Fibroblast of the aortic adventitia (primary cell): ENCODE measurements around the gene BEND3. TPM values are rescaled to one million over a fixed set of nuclear protein-coding genes. Genes with fewer than 3 reads are reported as not detected.
"Not testable (repeated sequence)": the region's sequence is repeated elsewhere in the genome, so short reads cannot be mapped to it uniquely, and the experiment has no call there.

ENCODE experiments used
- DNase-seq: peaks from one replicate; pipeline ENCODE4 v3.0.0-alpha.2; 2010; ENCODE audit warnings: low read depth
- H3K4me3 ChIP-seq: 2 replicates; pipeline ENCODE4 v1.5.1; 2011; ENCODE audit warnings: low read depth, mild to moderate bottlenecking, control low read depth, low read length, moderate library complexity
- small RNA-seq: library from RNA; depleted of rRNA; stranded (forward); fragments of <200 nt; gene quantifications from one replicate; pipeline ENCODE3, GENCODE V24; 2012
- total RNA-seq: library from RNA; depleted of rRNA; stranded (reverse); fragments of >200 nt; gene quantifications from 2 replicates; pipeline ENCODE4 v1.2.3, GENCODE V29; 2012; ENCODE audit warnings: low replicate concordance
- TF ChIP-seq, protein P1 (sequence below): IDR thresholded peaks from 2 replicates; pipeline ENCODE4 v1.5.1; 2011; ENCODE audit warnings: mild to moderate bottlenecking, low read length, control low read depth, inconsistent platforms; ENCODE audit not compliant: insufficient read depth

Gene BEND3
- total RNA-seq, 1 donor = 1.9 TPM

- DNase-seq = no peak
- TF ChIP-seq, protein P1, sequence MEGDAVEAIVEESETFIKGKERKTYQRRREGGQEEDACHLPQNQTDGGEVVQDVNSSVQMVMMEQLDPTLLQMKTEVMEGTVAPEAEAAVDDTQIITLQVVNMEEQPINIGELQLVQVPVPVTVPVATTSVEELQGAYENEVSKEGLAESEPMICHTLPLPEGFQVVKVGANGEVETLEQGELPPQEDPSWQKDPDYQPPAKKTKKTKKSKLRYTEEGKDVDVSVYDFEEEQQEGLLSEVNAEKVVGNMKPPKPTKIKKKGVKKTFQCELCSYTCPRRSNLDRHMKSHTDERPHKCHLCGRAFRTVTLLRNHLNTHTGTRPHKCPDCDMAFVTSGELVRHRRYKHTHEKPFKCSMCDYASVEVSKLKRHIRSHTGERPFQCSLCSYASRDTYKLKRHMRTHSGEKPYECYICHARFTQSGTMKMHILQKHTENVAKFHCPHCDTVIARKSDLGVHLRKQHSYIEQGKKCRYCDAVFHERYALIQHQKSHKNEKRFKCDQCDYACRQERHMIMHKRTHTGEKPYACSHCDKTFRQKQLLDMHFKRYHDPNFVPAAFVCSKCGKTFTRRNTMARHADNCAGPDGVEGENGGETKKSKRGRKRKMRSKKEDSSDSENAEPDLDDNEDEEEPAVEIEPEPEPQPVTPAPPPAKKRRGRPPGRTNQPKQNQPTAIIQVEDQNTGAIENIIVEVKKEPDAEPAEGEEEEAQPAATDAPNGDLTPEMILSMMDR = no peak
- H3K4me3 ChIP-seq = no peak overlapping the region
Observed at GRCh38 chr6:107020239-107020638, 95.1 kb downstream of the BEND3 start.

DNA sequence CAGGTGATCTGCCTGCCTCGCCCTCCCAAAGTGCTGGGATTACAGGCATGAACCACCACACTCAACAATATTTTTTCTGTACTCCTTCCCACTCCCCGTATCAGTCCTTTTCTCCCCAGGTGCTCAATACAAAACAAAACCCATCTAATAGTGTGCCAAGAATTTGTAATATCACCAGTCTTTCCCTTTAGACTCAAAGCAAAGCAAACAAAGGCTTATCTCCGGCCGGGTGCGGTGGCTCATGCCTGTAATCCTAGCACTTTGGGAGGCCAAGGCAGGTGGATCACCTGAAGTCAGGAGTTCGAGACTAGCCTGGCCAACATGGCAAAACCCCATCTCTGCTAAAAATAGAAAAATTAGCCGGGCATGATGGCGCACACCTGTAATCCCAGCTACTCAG, 95.7 kb downstream of the BEND3 start:
- not testable (repeated sequence) for H3K4me3 ChIP-seq

GRCh38 chr6:107019047-107019446, 96.3 kb downstream of the BEND3 start:
- TF ChIP-seq, protein P1 = no peak
- no peak for DNase-seq
- H3K4me3 ChIP-seq = no peak overlapping the region

More for the DNA sequence above, 95.7 kb downstream of the BEND3 start:
- DNase-seq = not testable (repeated sequence)

Small RNA genes lying within 50 kb of the gene (small RNA-seq; reads per million reads assigned to genes)
- not detected for gene RNU6-1299P

Other genes with a start within 250 kb of the BEND3 start
- gene CD24, start 140.8 kb downstream of the BEND3 start, total RNA-seq = 1.7 and 4.5 TPM in 2 replicates
- 13.9 and 34.3 TPM in 2 replicates for gene MTRES1, start 87.3 kb downstream of the BEND3 start, total RNA-seq